NOMO-1 treated with DMSO at 0.1 percent for 48 hours (cell line): ENCODE measurements around the gene NOP10.
A peak's percentile ranks its signal among the peaks of the same experiment; 100 is the strongest.
"Not testable (repeated sequence)": the region's sequence is repeated elsewhere in the genome, so short reads cannot be mapped to it uniquely, and the experiment has no call there.

Experiments used
- DNase-seq: peaks from one replicate; lab custom pipeline; 2025; ENCODE audit not compliant: unreplicated experiment; lab: John Stamatoyannopoulos, UW

The NOP10 gene

DNA sequence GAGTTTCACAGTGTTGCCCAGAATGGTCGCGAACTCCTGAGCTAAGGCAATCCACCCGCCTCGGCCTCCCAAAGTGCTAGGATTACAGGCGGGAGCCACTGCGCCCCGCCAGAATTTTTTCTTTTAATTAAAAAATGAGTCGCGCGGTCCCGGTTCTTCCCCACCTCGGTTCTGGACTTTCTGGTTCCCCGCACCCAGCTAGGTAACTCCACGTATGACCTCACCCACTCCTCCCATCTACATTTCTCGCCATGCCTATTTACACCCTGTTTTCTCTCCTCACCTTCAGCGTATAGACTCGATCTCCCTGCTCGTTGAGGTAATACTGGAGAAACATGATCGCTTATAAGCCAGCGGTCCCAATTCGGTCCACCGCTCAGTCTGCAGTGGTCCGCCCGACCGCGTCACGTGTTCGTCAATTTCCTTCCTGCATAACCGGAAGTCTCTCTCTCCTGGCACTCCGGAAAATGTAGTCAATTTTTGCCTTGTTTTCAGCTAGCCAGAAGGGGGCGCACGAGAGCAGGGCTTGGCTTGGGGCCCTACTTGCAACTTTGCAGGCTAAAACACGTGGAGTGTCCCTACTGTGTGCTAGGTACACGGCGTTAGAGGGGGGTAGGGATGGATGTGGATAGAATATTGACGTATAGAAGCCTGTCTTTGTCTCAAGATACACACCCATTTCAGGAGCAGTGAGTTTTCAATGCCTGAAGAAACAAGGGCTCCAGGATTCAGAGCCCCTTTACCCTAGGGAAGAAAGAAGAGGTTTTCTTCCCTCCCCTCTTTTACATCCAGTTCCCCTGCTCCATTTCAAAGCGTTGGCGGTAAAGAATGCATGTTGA is at the start of gene NOP10, which contains the start of gene NUTM1:
Gene NOP10, minus strand, starts transcription at position 400 of the 839 bp plus-strand sequence. Its CDS starts 63 bp downstream, at position 337.
Gene NUTM1, plus strand, starts transcription at position 579 of the 839 bp plus-strand sequence. CDS start 382 bp downstream, outside the sequence.
- peak; percentile 92 for DNase-seq

GRCh38 chr15:34389594-34390086 is 46.7 kb upstream of the NOP10 start:
- DNase-seq, result not testable (repeated sequence)

DNA sequence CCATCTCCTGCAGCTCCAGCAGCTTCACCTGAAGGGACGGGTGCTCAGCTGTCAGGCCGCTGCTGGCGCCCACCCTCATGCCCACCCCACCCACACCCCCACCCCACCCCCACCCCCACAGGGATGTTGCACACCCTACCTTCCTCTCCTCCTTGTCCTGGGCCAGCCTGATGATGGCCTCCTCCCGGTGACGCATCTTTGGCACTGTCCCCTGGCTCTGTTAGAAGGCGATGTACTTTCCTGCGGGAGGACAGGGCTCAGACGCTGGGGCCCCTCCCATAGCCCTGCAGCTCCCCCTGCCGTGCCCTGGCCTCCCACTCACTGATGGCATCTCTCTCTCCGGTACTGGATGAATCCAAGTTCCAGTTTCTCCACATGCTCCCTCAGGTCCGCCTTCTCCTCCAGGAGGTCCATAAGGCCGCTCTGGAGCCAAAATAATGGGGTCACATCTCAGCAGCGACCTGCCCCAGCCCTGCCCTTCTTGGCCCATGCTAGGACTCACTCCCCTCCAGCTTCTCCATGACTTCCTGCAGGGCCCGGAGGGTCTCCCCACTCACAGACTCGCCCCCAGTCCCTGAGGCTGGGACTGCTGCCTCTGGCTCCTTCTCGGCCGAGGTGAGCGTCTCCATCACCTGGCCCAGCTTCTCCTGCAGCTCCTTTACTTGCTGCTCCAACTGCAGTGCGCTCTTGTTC is 39.0 kb upstream of the NOP10 start:
- DNase-seq, result not testable (repeated sequence)

- DNase-seq, result not testable (repeated sequence)
Observed at GRCh38 chr15:34380491-34380890, 37.6 kb upstream of the NOP10 start.

DNA sequence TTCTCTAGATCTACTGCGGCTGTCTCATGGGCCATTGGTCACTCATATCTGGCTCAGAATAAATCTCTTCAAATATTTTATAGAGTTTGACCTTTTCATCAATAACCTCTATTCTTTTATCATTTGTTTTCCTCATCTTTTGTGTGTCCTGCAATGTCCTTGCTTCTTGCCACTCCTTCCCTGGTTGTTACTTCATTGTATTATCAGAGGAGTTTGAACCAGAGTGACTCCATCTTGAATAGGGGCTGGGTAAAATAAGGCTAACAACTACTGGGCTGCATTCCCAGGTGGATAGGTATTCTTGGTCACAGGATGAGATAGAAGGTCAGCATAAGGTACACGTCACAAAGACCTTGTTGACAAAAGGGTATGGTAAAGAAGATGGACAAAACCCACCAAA is 33.9 kb upstream of the NOP10 start:
- no peak for DNase-seq

DNA sequence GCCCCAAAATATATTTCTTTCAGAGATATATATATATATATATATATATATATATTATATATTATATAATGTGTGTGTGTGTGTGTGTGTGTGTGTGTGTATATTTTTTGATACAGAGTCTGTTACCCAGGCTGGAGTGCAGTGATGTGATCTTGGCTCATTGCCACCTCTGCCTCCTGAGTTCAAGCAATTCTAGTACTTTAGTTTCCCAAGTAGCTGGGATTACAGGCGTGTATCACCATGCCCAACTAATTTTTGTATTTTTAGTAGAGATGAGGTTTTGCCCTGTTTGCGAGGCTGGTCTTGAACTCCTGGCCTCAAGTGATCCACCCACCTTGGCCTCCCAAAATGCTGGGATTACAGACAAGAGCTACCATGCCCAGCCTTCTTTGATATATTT is 32.6 kb upstream of the NOP10 start:
- DNase-seq, result not testable (repeated sequence)

GRCh38 chr15:34374816-34375215 is 31.9 kb upstream of the NOP10 start:
- DNase-seq, result no peak

GRCh38 chr15:34373951-34374350 is 31.0 kb upstream of the NOP10 start:
- DNase-seq, result no peak

- no peak for DNase-seq
Observed at GRCh38 chr15:34370643-34371042, 27.7 kb upstream of the NOP10 start.

DNA sequence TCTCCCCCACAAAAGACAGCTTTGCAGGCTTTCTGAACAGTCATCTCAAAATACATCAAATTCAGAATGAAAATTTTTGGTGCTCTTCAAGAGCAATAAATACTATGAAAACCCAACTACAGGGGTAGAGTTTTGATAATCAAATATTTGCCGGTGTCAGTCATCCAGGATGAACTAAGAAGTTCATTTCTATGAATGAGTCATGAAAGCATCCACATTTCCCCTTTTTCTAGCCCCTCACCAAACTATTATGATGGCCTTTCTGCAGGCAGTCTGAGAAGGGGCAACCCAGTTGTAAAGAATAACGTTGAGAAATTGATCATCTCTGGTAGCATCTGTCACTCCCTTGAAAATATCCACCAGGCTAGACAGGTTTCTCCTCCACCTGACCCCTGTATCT is 27.2 kb upstream of the NOP10 start:
- DNase-seq, result no peak

DNA sequence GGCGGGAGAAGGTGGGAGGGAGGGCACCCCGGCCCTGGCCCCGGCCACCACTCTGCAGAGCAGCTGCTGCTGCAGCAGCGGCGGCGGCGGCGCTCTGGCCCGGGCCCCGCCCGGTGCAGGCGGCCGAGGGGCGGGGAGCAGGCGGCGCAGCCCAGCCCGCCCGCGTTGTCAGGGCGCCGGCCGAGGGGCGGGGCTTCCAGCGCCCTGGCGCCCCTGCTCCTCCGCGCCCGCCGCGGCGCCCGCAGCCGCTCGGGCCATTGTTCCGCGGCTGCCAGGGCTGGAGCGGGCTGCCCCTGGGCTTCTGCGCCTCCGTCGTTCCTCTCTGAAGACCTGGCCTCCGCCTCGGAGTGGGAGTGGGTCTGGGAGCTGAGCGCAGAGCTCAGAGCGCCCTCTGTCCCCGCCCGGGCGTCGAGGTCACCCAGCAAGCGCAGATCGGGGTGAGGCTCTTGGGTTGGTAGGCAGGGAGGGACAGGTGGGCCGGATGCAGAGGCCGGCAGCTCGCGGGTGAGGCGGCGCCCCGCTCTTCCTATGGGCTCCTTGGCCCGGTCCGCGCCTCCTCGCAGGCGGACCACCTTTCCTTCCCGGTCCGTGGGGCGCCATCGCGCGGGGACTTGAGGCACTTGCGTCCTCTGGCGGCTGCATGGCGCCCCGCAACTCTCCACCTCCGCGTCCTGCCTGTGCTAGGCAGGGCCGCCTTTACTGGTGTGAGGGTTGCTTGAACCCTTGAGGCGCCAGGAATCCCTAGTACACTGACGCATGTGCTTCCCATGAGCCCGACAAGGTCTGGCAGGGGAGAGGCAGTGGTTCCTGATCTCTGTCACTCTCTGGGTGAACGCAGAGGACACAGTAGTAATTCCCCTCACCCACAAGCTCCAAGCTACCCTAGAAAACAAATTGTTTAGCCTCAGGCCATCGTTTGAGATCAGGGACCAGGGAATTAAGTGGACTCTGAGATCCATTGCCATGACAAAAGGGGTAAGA is 24.5 kb upstream of the NOP10 start, which contains the start of gene LPCAT4:
Gene LPCAT4, minus strand, starts transcription at position 96 of the 981 bp plus-strand sequence. CDS start 96 bp downstream, outside the sequence.
- DNase-seq, result peak; percentile 85

GRCh38 chr15:34366271-34367065 is 23.5 kb upstream of the NOP10 start:
- DNase-seq, result peak; percentile 37

DNA sequence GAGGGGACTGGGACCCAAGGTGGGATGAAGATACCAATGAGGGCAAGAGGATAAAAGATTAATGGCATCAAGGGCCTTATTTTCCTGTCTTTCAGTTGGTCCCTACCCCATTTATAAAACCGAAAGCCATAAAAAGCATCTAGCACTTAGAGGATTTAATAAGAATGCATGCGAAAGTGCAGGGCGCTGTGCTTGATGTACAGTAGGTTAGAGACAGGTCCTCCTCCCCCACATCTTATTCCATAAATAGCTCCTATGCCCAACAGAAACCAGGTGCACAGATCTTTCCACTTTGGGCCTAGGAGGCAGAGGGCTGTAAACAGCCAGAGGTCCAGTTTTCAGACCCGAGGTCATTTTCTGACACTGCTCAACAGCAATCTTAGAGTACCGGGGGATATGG is 22.9 kb upstream of the NOP10 start:
- DNase-seq, result no peak

GRCh38 chr15:34365091-34365825 is 22.3 kb upstream of the NOP10 start:
- DNase-seq, result peak; percentile 7

GRCh38 chr15:34364041-34364440 is 21.1 kb upstream of the NOP10 start:
- no peak for DNase-seq

DNA sequence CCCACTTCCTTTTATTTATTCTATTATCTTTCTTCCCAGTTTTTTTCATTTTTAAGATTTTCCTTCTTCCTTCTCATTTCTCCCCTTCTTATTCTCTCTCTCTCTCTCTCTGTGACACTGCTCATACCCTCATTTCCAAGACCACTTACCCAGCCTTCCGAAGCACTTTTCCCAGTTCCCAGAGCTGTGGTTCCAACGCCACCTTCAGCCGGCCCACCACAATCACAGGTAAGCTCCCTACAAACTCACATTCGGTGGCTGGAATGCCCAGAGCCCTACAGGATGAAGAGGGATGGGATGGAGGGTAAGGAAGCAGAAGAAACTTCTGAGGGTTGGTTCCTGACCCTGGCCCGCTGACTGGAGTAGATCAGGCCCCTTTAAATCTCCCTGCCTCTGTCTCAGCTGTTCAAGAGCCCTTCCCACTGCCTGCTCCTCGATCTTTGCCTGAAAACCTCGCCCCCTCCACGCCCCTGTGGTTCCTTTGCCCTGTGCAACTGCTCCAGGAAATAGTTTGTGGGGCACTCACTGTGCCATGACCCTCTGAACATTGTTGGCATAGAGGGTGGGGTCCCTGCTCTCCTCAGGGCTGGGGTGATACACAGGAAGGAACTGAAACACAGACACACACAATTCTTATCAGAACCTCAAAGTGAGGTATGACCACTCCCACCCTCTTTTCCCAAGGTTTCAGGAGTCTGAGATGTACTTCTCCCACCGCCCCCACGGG is 19.3 kb upstream of the NOP10 start:
- DNase-seq, result no peak

DNA sequence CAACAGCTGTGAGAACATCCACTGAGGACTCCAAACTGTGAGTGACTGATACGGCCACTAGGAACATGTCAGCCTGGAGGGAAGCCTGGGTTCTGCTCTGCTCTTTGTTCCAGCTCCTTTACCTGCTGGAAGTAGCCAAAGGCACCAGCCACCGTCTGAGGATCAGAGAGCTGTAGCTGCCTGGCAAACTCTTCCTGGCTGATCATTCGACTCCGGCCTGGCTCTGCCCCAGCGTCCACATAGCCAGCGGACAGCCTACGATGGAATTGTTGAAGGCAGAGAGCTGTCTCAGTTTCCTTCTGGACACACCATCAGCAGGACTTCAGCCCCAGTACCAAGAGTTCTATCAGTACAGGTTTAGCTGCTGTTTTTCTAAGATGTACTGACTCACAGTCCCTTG is 18.3 kb upstream of the NOP10 start:
- no peak for DNase-seq

- DNase-seq, result no peak
Observed at GRCh38 chr15:34360298-34360697, 17.4 kb upstream of the NOP10 start.
